SH-SY5Y (cell line): Measurements from ENCODE around the gene ELMO1.

Experiments
- GATA2 ChIP-seq: IDR thresholded peaks from 2 replicates; pipeline ENCODE4 v1.6.1; 2011; ENCODE audit warnings: mild to moderate bottlenecking, low read depth, low read length
- GATA3 ChIP-seq: IDR thresholded peaks from 2 replicates; pipeline ENCODE4 v1.6.1; 2011; ENCODE audit warnings: low read depth, mild to moderate bottlenecking, low read length, moderate library complexity

DNA sequence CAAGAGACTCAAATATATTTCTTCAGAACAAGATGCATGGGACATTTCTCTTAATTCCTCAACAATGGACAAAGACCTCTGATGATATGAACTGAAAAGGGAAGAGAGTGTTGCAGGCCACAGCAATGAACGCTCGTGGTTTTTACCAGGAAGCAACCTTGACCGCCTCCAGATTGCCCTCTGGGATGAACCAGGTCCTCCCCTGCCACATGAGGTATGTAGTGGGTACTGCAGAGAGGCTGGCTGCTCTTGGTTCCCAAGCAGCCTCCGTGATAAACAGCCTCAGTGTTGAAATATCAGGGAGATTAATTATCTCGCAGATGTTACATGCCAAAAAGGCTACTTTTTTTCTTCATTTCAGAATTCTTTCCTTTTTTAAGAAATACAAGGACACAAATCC is 338.8 kb downstream of the ELMO1 start:
- TF ChIP-seq GATA2 (no peak), GATA3 (no peak)
